ENCODE data around the gene BAIAP3.

DNA sequence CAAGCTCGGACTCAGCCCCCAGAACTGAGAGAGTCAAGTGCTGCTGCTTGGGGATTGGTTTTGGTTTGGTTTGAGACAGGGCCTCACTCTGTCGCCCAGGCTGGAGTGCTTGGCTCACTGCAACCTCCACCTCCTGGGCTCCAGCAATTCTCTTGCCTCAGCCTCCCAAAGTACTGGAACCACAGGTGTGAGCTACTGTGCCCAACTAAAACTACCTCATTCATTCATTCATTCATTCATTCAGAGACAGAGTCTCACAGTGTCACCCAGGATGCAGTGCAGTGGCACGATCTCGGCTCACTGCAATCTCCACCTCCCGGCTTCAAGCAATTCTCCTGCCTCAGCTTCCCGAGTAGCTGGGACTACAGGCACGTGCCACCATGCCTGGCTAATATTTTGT, 56.3 kb downstream of the BAIAP3 start:
- no peak for TF ChIP-seq CTCF (IDR thresholded peaks at IDR 0.05)
- no peak for TF ChIP-seq POLR2A (IDR thresholded peaks at IDR 0.05)

Measured in right lobe of liver (tissue), 4 donors.